Osteocyte (in vitro differentiated cells): ENCODE measurements around the gene C19orf12. TPM values are rescaled to one million over a fixed set of nuclear protein-coding genes. Genes with fewer than 3 reads are reported as not detected.

ENCODE experiments used
- DNase-seq: peaks from one replicate; pipeline ENCODE4 v3.0.0; 2021; ENCODE audit warnings: mixed read lengths; ENCODE audit not compliant: unreplicated experiment; ENCODE audit errors: extremely low spot score
- H3K27ac Mint-ChIP-seq: one replicate; pipeline ENCODE4 v1.8.0; 2021; ENCODE audit warnings: mild to moderate bottlenecking, mixed read lengths; ENCODE audit not compliant: unreplicated experiment
- H3K27me3 Mint-ChIP-seq: one replicate; pipeline ENCODE4 v1.8.0; 2021; ENCODE audit warnings: mixed read lengths; ENCODE audit not compliant: unreplicated experiment
- H3K36me3 Mint-ChIP-seq: one replicate; pipeline ENCODE4 v1.8.0; 2021; ENCODE audit warnings: mixed read lengths; ENCODE audit not compliant: unreplicated experiment
- H3K4me1 Mint-ChIP-seq: one replicate; pipeline ENCODE4 v1.8.0; 2021; ENCODE audit warnings: mixed read lengths; ENCODE audit not compliant: unreplicated experiment
- H3K4me3 Mint-ChIP-seq: one replicate; pipeline ENCODE4 v1.8.0; 2021; ENCODE audit warnings: mild to moderate bottlenecking, moderate library complexity, mixed read lengths; ENCODE audit not compliant: unreplicated experiment
- H3K9me3 Mint-ChIP-seq: one replicate; pipeline ENCODE4 v1.8.0; 2021; ENCODE audit warnings: mixed read lengths; ENCODE audit not compliant: unreplicated experiment
- CTCF ChIP-seq: fragments of 200-600 bp; sonication (generic); IDR thresholded peaks from 2 replicates; pipeline ENCODE4 v1.5.0; 2021; ENCODE audit warnings: antibody characterized with exemption, mild to moderate bottlenecking, moderate library complexity
- total RNA-seq: library from RNA; stranded (reverse); gene quantifications from 2 replicates; pipeline ENCODE4 v1.2.1, GENCODE V29; 2021

C19orf12 gene
- total RNA-seq, 1 donor from 2014 or later = 42.7 TPM

GRCh38 chr19:29745253-29745652 lies 30.2 kb upstream of the C19orf12 start:
- Mint-ChIP-seq H3K4me3 (no peak overlapping the region), H3K4me1 (no peaks in the 10 kb centered on the region), H3K27me3 (peaks cover 10% of the 10 kb centered on the region), H3K9me3 (no peaks in the 10 kb centered on the region), H3K36me3 (no peaks in the 10 kb centered on the region), H3K27ac (no peak overlapping the region)
- TF ChIP-seq CTCF = peak; percentile 15
- DNase-seq = no peak

DNA sequence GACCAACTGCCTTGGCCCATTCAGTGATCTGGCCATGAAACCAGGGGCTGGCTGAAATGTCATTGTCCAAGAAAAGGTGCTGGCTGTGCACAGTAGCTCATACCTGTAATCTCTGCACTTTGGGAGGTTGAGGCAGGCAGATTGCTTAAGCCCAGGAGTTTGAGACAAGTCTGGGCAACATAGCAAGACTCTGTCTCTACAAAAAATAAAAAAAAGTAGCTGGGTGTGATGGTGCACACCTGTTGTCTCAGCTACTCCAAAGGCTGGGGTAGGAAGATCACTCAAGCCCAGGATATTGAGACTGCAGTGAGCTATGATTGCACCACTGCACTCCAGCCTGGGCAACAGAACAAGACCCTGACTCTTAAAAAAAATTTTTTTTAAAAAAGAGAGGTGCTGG lies 28.6 kb upstream of the C19orf12 start:
- H3K27ac Mint-ChIP-seq = no peak overlapping the region
- H3K4me1 Mint-ChIP-seq = no peaks in the 10 kb centered on the region
- no peak overlapping the region for H3K4me3 Mint-ChIP-seq
- peaks cover 3% of the 10 kb centered on the region for H3K27me3 Mint-ChIP-seq
- no peaks in the 10 kb centered on the region for H3K9me3 Mint-ChIP-seq
- TF ChIP-seq CTCF = no peak
- no peaks in the 10 kb centered on the region for H3K36me3 Mint-ChIP-seq
- DNase-seq = no peak

GRCh38 chr19:29741776-29742175 lies 26.7 kb upstream of the C19orf12 start:
- no peak for DNase-seq
- no peak for TF ChIP-seq CTCF
- no peaks in the 10 kb centered on the region for H3K27me3 Mint-ChIP-seq
- no peaks in the 10 kb centered on the region for H3K36me3 Mint-ChIP-seq
- no peak overlapping the region for H3K27ac Mint-ChIP-seq
- no peaks in the 10 kb centered on the region for H3K9me3 Mint-ChIP-seq
- no peaks in the 10 kb centered on the region for H3K4me1 Mint-ChIP-seq
- H3K4me3 Mint-ChIP-seq = no peak overlapping the region

- H3K36me3 Mint-ChIP-seq = no peaks in the 10 kb centered on the region
- DNase-seq = no peak
- no peaks in the 10 kb centered on the region for H3K9me3 Mint-ChIP-seq
- no peak for TF ChIP-seq CTCF
- H3K27me3 Mint-ChIP-seq = no peaks in the 10 kb centered on the region
- H3K4me1 Mint-ChIP-seq = no peaks in the 10 kb centered on the region
- no peak overlapping the region for H3K27ac Mint-ChIP-seq
- no peak overlapping the region for H3K4me3 Mint-ChIP-seq
Observed at GRCh38 chr19:29741226-29741625, 26.2 kb upstream of the C19orf12 start.

DNA sequence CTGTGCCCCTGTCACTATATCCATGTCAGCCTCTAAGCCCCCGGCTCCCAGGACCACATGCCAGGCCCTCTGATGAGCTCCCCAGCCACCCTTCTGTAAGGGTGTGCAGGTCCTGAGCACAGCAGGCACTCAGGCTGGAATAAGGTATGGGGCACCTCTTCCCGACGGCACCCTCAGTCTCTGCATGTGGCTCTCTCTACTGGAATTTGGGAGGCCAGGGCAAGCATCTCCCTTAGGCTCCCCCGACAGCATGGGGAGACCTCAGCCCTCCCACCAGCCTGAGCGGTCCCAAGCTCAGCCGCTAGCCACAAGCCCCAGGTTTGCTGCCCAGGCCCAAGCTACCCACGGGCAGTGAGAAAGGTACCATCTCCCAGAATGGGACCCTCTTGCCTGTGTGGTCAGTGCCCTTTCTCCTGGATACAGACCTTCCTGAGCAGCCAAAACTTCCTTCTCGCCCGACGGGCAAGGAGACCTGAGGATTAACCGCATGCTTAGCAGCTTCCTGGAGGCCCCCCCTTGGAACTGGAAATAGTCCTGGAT lies 22.5 kb upstream of the C19orf12 start:
- Mint-ChIP-seq H3K4me3 (no peak overlapping the region), H3K27me3 (peaks cover 10% of the 10 kb centered on the region), H3K27ac (no peak overlapping the region), H3K36me3 (no peaks in the 10 kb centered on the region), H3K4me1 (no peaks in the 10 kb centered on the region), H3K9me3 (no peaks in the 10 kb centered on the region)
- no peak for TF ChIP-seq CTCF
- no peak for DNase-seq
